Activated CD4-positive, alpha-beta T cell treated with anti-CD3 and anti-CD28 coated beads, Interleukin-2, Interleukin-6, amounts not matched to agents 100 ng/mL and 50 ng/mL, durations not matched to agents 16 hours and 8 hours (primary cell): ENCODE data around the gene HMCN2.
"Not testable (repeated sequence)": the region's sequence is repeated elsewhere in the genome, so short reads cannot be mapped to it uniquely, and the experiment has no call there.

Experiments used
- DNase-seq: peaks from one replicate; pipeline ENCODE4 v3.0.0-alpha.2; 2020

The HMCN2 gene

GRCh38 chr9:130240410-130241197, 25.0 kb upstream of the HMCN2 start:
- peak; percentile 85 for DNase-seq

- no peak for DNase-seq
Measured at GRCh38 chr9:130241198-130241535, 24.4 kb upstream of the HMCN2 start.

DNA sequence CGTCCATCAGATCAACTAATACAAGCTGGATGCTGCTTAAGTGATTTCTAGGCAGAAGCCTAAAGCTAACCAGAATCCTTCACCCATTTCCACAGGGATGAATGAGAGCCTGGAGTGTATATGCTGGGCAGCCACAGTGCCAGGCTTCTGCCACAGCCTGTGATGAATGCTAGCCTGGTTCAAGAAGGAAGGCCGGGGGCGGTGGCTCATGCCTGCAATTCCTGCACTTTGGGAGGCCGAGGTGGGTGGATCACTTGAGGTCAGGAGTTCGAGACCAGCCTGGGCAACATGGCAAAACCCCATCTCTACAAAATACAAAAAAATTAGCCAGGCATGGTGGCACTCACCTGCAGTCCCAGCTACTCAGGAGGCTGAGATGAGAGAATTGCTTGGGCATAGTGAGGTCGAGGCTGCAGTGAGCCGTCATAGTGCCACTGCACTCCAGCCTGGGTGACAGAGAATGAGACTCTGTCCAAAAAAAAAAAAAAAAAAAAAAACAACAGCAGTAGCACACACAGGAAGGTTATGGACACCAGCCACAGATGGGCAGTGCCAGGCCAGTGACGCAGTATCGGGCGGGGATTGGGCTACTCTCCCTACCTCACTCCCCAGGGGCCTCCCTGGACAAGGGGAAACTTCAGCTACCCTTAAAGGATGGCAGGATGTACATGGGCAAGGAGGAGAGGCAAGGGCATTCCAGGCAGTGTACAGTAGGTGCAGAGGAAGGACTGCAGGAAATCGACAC, 23.1 kb upstream of the HMCN2 start:
- no peak for DNase-seq

- peak; percentile 89 for DNase-seq
Measured at GRCh38 chr9:130243015-130243881, 22.3 kb upstream of the HMCN2 start.

GRCh38 chr9:130243882-130244170, 21.7 kb upstream of the HMCN2 start:
- no peak for DNase-seq

DNA sequence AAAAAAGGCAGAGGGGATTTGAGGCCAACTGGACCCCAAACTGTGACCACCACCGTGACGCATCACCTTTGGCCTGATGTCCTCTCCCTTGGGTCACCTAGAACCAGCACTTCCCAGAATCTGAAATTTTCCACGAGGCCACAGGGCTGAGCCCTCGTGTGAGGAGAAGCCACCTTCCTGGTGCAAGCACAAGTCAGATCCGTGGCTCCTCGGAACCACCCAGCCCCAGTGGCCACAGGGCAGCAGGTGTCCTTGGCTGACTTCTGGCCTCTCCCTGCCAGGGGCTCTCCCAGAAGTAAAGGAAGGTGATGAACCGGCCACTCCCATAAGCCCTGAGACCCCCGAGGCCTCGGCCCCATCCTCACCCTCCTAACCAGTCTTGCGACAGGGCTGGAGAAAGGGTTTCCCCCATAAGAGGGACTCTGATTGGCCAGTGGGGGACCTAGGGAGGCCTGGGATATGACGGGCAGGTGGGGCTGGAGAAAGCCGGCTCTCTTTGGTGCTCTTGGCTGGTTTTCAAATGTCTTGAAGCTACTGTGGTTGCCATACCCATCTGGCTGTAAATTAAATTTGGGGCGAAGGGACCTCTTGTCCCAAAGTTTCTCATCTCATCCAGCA, 20.9 kb upstream of the HMCN2 start:
- no peak for DNase-seq

DNA sequence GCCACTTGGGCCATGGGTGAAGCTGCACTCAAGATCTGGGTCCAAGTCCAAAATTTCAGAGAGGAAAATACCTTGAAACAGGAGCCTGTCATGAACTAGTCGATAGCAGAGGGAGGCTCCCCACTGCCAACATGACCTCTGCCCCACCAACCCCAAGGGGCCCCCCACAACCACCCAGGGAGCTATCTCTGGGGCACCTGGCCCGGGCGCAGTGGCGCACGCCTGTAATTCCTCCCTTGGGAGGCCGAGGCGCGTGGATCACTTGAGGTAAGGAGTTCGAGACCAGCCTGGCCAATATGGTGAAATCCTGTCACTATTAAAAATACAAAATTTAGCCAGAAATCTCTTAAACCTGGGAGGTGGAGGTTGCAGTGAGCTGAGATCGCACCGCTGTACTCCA, 20.1 kb upstream of the HMCN2 start:
- DNase-seq = no peak

DNA sequence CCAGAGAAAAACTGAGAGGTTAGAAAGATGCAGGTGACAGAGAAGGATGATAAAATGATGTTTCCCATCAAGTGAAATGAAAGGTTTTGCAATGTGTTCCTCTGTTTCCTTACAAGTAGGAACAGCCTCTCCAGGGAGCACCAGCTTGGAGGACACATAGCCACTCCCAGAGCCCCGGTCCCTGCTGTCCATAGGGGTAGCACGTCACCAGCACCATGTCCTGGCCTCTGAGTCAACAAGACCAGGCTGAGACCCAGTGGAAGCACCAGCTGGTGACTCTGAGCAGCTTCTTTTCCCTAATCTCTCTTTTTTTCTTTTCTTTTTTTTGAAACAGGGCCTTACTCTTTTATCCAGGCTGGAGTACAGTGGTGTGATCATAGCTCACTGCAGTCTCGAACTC, 19.4 kb upstream of the HMCN2 start:
- DNase-seq = no peak

DNA sequence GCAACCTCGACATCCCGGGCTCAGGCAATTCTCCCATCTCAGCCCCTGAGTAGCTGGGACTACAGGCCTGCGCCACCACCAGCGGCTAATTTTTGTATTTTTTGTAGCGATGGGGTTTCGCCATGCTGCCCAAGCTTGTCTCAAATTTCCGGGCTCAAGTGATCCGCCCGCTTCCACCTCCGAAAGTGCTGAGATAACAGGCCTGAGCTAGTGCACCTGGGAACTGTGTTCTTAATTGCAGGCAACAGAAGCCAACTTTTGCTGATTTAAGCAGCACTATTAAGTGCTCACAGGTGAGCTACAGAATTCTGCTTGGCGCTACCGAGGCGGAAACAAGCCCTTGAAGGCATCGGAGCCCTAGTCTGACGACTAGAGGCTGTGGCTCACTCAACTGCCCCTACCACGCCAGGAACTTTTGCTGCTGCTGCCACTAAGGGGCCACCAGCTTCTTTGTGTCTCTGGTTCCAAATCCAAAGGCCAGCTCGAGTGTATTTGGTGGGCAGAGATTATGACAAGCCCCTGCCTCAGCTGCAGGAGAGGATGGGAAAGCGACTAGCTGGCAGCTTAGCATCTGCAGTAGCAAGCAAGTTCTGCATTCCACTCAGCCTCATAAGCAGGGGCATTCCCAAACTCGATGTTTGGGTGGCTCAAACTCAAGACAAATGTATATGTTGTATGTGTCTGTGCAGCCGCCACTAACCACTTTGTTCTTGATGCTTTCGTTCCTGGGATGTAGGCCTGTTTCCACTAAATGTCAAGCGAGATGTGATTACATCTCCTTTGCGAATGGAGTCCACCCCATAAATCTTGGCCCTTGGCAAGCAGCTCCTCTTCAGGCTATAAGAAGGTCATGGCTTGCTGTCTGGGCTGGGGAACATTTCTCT, 10.6 kb upstream of the HMCN2 start:
- no peak for DNase-seq

DNA sequence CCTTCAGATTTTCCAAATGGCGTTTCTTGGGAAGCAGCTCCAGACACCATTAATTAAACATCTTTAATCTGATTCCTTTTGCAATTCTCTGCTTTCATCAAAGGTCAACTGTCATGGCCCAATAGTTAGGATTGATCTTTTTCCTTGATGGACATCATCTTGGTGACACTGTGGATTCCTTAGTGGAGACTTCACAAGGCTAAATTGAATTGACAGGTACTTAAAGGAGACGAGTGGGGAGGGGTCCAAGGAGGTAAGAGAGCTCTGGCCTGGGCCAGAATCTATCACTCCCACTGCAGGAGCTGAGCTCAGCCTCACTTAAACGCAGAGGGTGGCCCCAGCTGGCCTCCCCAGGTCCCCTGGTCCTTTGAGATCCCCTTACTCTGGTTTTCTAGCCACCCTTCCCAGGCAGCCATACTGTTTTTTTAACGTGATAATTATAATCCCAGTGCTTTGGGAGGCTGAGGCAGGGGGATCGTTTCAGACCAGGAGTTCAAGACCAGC, 9.9 kb upstream of the HMCN2 start:
- DNase-seq = no peak

DNA sequence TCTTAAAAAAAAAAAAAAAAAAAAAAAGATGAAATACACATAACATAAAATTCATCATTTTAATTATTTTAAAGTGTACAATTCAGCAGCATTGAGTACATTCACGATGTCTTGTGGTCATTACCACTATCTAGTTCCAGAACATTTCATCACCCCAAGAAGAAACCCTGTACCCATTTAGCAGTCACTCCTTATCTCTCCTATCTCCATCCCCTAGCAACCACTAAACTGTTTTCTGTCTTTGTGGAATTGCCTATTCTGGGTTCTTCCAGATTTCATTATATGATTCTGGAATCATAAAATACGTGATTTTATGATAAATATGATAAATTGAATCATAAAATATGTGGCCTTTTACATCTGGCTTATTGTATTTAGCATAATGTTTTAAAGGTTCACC, 8.9 kb upstream of the HMCN2 start:
- DNase-seq = no peak

- not testable (repeated sequence) for DNase-seq
Measured at GRCh38 chr9:130258137-130258536, 7.4 kb upstream of the HMCN2 start.

DNA sequence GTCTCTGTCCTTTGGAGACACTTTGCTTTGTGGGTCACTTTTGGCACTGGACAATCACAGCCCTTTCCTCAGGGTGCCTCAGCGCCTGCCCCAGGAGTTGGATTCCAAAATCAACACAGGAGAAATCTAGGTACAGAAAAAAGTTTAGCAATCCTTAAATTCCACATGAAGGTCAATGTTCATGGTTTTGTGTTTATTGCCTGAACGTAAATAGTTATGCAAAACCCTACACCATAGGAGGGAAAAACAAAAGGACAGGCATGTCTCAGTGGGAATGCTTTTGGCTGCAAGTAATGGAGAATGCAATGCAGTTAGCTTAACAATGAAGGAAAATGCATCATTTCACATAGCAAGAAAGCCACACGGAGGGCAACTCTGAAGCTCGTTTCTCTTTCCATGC, 6.5 kb upstream of the HMCN2 start:
- DNase-seq = no peak

DNA sequence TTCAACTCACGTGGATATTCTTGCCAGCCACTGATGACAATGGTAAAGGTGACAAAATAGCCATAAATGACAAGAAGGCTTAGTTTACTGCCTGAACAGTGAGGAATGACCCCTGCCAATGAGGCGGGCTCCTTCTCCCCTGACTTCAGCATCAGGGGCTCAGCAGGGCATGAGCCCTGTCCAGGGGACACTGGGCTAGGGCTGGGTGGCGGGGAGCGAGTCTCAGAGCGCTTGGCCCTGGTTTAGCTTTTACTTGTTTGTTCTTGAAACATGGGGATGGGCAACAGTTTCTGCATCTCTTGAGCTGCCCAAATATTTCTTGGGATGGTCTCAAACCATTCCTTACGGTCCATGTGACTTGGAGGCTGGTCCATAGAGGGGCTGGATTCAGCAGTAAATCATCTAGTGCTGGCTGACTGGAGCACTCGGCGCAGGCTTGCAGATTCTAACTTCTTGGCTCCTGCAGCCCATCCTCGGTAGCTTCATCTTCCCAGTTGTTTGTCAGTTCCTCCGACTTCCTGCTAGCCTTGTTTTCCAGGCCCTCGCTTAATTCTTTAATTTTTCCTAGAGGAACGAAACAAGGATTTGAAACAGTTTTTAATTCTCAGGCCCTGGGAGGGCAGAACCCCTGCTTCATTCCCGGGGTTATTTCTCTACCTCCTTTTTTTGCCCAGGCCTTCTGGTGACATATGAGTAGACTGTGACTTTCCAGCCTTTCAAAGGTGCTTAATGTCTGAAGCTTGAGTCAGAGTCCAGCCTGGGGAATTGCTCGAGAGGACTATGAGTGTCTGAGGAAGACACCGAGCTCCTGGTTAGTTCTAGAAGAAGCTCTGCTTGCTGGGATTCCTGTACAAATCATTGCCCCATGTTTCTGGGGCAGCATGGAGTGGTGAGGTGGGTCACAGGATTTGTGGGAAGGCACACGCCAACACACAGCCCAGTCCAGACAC, 4.5 kb upstream of the HMCN2 start:
- no peak for DNase-seq

GRCh38 chr9:130262061-130262745, 3.4 kb upstream of the HMCN2 start:
- no peak for DNase-seq

- DNase-seq = no peak
Measured at GRCh38 chr9:130262771-130263170, 2.8 kb upstream of the HMCN2 start.

DNA sequence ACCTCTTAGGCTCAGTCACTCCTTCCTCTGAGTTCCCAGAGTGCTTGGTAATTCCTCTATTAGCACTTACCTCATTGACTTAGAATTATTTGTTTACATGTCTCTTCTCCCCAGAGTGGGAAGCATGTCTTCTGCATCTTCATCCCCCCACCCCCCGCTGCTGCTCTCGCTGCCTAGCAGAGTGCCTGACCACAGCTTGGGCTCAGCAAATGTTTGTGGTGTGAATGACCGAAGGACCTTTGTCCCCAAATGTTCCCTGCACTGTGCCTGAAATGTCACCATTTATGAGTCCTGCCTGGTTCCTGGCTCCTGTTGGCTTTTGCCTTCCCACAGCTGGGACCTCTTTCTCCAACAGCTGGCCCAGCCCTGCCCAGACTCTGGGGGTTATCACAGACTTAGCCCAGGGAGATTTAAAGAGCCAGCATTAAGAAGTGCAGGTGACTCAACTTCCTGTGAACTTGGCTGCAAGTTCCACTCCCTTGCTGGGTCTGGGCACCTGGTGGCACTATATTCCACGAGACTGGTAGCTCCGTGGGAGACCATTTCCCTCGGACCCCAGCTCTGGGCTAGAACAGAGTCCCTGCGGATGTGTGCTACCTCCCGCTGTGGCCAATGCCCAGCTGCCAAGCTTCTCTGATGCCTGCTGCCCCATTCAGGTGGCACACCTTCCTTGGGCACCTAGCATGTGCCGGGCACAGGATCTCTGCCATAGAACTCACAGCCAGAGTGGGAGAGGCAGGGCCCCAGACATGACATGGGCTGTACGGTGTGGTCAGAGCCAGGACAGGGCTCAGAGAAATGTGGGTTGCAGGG, 1.8 kb upstream of the HMCN2 start:
- no peak for DNase-seq

- DNase-seq = no peak
Measured at GRCh38 chr9:130264414-130265350, 878 bp upstream of the HMCN2 start.
